ENCODE data around the gene TOLLIP.
"Not testable (repeated sequence)": the region's sequence is repeated elsewhere in the genome, so short reads cannot be mapped to it uniquely, and the experiment has no call there.

TOLLIP gene

DNA sequence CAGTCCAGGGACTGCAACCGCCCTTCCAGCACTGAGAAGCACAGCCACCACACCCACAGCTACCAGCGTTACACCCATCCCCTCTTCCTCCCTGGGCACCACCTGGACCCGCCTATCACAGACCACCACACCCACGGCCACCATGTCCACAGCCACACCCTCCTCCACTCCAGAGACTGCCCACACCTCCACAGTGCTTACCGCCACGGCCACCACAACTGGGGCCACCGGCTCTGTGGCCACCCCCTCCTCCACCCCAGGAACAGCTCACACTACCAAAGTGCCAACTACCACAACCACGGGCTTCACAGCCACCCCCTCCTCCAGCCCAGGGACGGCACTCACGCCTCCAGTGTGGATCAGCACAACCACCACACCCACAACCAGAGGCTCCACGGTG is 66.7 kb downstream of the TOLLIP start:
- not testable (repeated sequence) for DNase-seq (ENCODE audit: low read depth in 2 of 2)

DNA sequence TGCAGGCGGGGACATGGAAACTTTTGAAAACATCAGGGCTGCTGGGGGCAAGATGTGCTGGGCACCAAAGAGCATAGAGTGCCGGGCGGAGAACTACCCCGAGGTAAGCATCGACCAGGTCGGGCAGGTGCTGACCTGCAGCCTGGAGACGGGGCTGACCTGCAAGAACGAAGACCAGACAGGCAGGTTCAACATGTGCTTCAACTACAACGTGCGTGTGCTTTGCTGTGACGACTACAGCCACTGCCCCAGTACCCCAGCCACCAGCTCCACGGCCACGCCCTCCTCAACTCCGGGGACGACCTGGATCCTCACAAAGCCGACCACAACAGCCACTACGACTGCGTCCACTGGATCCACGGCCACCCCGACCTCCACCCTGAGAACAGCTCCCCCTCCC is 67.1 kb downstream of the TOLLIP start:
- TF ChIP-seq, protein P1, sequence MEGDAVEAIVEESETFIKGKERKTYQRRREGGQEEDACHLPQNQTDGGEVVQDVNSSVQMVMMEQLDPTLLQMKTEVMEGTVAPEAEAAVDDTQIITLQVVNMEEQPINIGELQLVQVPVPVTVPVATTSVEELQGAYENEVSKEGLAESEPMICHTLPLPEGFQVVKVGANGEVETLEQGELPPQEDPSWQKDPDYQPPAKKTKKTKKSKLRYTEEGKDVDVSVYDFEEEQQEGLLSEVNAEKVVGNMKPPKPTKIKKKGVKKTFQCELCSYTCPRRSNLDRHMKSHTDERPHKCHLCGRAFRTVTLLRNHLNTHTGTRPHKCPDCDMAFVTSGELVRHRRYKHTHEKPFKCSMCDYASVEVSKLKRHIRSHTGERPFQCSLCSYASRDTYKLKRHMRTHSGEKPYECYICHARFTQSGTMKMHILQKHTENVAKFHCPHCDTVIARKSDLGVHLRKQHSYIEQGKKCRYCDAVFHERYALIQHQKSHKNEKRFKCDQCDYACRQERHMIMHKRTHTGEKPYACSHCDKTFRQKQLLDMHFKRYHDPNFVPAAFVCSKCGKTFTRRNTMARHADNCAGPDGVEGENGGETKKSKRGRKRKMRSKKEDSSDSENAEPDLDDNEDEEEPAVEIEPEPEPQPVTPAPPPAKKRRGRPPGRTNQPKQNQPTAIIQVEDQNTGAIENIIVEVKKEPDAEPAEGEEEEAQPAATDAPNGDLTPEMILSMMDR (IDR thresholded peaks at IDR 0.05; ENCODE audit: low read depth, low read length), result no peak

More for the DNA sequence above, 66.7 kb downstream of the TOLLIP start:
- H3K4me3 ChIP-seq (replicated peaks in 1 of 2; ENCODE audit: low read depth in 2 of 2, low read length in 2 of 2), result not testable (repeated sequence)

DNA sequence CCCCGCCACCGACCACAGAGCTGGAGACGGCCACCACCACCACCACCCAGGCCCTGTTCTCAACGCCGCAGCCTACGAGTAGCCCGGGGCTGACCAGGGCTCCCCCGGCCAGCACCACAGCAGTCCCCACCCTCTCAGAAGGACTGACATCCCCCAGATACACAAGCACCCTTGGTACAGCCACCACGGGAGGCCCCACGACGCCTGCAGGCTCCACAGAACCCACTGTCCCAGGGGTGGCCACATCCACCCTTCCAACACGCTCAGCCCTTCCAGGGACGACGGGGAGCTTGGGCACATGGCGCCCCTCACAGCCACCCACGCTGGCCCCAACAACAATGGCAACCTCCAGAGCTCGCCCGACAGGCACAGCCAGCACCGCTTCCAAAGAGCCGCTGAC is 67.7 kb downstream of the TOLLIP start:
- TF ChIP-seq, protein P1 (IDR thresholded peaks at IDR 0.05; ENCODE audit: low read depth, low read length), result no peak
- DNase-seq (ENCODE audit: low read depth in 2 of 2), result no peak
- no peak overlapping the region for H3K4me3 ChIP-seq (replicated peaks in 1 of 2; ENCODE audit: low read depth in 2 of 2, low read length in 2 of 2)

More for the DNA sequence above, 67.1 kb downstream of the TOLLIP start:
- no peak for DNase-seq (ENCODE audit: low read depth in 2 of 2)
- no peak overlapping the region for H3K4me3 ChIP-seq (replicated peaks in 1 of 2; ENCODE audit: low read depth in 2 of 2, low read length in 2 of 2)

DNA sequence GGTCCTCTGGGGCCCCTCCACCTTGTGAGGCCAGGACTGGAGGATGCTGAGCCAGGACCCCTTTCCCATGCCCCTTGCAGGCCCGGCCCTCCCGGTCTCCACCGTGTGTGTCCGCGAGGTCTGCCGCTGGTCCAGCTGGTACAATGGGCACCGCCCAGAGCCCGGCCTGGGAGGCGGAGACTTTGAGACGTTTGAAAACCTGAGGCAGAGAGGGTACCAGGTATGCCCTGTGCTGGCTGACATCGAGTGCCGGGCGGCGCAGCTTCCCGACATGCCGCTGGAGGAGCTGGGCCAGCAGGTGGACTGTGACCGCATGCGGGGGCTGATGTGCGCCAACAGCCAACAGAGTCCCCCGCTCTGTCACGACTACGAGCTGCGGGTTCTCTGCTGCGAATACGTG is 68.7 kb downstream of the TOLLIP start:
- TF ChIP-seq, protein P1 (IDR thresholded peaks at IDR 0.05; ENCODE audit: low read depth, low read length), result no peak
- DNase-seq (ENCODE audit: low read depth in 2 of 2), result no peak
- no peak overlapping the region for H3K4me3 ChIP-seq (replicated peaks in 1 of 2; ENCODE audit: low read depth in 2 of 2, low read length in 2 of 2)

DNA sequence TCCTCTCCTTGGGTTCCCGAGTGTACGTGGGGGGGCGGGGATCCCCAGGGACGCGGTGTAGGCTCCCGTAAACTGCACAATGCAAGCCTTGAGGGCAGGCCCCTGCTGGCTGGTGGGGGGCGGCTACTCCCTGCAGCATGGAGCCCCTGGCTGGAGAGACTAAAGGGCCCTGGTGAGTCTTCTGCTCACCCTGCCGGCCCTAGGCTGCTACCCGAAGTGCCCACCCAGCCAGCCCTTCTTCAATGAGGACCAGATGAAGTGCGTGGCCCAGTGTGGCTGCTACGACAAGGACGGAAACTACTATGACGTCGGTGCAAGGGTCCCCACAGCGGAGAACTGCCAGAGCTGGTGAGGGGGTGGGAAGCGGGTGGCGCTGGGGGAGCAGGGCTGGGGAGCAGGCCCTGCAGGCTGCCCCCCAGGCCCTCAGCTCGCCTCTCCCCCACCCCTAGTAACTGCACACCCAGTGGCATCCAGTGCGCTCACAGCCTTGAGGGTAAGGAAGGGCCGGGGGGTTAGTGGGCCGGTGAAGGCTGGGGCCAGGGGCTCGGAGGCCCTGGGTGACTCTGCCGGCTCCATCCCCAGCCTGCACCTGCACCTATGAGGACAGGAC is 69.7 kb downstream of the TOLLIP start:
- DNase-seq (ENCODE audit: low read depth in 2 of 2), result no peak
- TF ChIP-seq, protein P1 (IDR thresholded peaks at IDR 0.05; ENCODE audit: low read depth, low read length), result no peak
- H3K4me3 ChIP-seq (replicated peaks in 1 of 2; ENCODE audit: low read depth in 2 of 2, low read length in 2 of 2), result no peak overlapping the region

DNA sequence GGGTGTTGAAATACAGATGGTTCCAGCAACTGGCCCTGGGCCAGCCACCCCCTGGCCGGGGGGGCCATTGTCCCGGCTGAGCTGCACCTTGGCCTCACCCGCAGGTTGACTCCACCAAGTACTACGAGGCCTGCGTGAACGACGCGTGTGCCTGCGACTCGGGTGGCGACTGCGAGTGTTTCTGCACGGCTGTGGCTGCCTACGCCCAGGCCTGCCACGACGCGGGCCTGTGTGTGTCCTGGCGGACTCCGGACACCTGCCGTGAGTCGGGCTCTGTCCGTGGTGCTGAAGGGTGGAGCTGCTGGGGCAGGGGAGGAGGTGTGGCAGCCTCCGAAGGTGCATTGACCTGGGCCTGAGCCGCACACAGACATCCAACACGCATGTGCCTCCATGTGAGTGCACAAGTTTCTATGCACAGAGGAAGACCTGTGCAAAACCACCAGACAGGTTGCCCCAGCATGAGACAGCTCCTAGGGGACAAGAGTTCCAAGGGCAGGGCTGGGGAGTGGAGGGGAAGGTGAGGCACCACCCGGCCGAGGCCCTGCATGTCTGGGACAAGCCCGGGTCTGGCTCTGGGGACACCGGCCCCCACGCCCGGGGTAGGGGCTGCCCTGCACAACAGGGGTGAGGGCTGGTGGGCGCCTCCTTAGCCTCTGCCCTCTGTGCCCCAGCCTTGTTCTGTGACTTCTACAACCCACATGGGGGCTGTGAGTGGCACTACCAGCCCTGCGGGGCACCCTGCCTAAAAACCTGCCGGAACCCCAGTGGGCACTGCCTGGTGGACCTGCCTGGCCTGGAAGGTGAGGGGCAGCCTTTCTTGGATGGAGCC is 70.5 kb downstream of the TOLLIP start:
- no peak for DNase-seq (ENCODE audit: low read depth in 2 of 2)
- H3K4me3 ChIP-seq (replicated peaks in 1 of 2; ENCODE audit: low read depth in 2 of 2, low read length in 2 of 2), result no peak overlapping the region

DNA sequence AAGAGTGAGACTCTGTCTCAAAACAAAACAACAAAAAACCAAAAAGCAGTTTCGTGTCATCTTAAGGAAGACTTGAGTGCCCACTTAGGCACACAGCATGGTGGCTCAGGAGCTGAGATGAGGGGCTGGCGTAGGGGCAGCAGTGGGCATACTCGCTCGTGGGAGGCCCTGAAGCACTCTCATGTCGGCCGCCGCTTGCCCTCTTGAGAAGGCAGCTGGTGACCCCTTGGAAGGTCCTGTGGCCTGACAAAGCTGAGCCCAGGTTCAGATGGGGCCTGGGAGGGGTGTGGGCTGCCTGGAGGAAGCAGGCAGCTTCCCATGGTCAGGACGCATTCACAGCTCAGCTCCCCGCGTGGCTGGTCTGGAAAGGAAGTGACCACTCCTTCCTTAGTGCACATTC is 71.6 kb downstream of the TOLLIP start:
- H3K4me3 ChIP-seq (replicated peaks in 1 of 2; ENCODE audit: low read depth in 2 of 2, low read length in 2 of 2), result no peak overlapping the region
- no peak for DNase-seq (ENCODE audit: low read depth in 2 of 2)
- TF ChIP-seq, protein P1 (IDR thresholded peaks at IDR 0.05; ENCODE audit: low read depth, low read length), result no peak

More for the DNA sequence above, 70.5 kb downstream of the TOLLIP start:
- TF ChIP-seq, protein P1 (IDR thresholded peaks at IDR 0.05; ENCODE audit: low read depth, low read length), result no peak

All from cardiac fibroblast (primary cell).